Thymus (tissue), 11 donors: ENCODE results near the gene IFNE. TPM values are rescaled to one million over a fixed set of nuclear protein-coding genes. Genes with fewer than 3 reads are reported as not detected.

ENCODE experiments used
- DNase-seq, 9 donors: peaks; one replicate each; pipeline ENCODE4 v3.0.0-alpha.2; 2013; ENCODE audit warnings: low spot score in 9 of 9, low read depth in 6 of 9, missing footprints in 1 of 9
- H3K27ac ChIP-seq, 2 donors: one replicate each; pipeline ENCODE4 v1.5.1; 2013; ENCODE audit warnings: control low read depth in 1 of 2, low read depth in 1 of 2, low read length in 1 of 2, mild to moderate bottlenecking in 1 of 2, moderate library complexity in 1 of 2
- H3K27me3 ChIP-seq, 2 donors: one replicate each; pipeline ENCODE4 v1.5.1; 2013; ENCODE audit warnings: low read length in 1 of 2; ENCODE audit not compliant: control insufficient read depth in 2 of 2, insufficient read depth in 1 of 2
- H3K36me3 ChIP-seq, 2 donors: one replicate each; pipeline ENCODE4 v1.5.1; 2013; ENCODE audit warnings: low read length in 1 of 2, mild to moderate bottlenecking in 1 of 2, moderate library complexity in 1 of 2; ENCODE audit not compliant: control insufficient read depth in 2 of 2, insufficient read depth in 2 of 2
- H3K4me1 ChIP-seq, 2 donors: one replicate each; pipeline ENCODE4 v1.5.1; 2013; ENCODE audit warnings: low read length in 2 of 2; ENCODE audit not compliant: control insufficient read depth in 2 of 2, insufficient read depth in 2 of 2
- H3K4me3 ChIP-seq, 2 donors: one replicate each; pipeline ENCODE4 v1.5.1; 2013; ENCODE audit warnings: low read length in 2 of 2, control low read depth in 1 of 2, mild to moderate bottlenecking in 1 of 2
- H3K9me3 ChIP-seq, 2 donors: one replicate each; pipeline ENCODE4 v1.5.1; 2013; ENCODE audit warnings: low read length in 1 of 2, mild to moderate bottlenecking in 1 of 2; ENCODE audit not compliant: control insufficient read depth in 2 of 2, insufficient read depth in 1 of 2
- WGBS: extraction: QIAGEN DNeasy Blood & Tissue Kit; methylation state at CpG from one replicate; pipeline ENCODE4 v1.1.7; 2013; 5-methylcytosine and 5-hydroxymethylcytosine counted together
- polyA plus RNA-seq: library from polyadenylated mRNA; stranded (reverse); fragments of 200-250 nt; gene quantifications from one replicate; pipeline ENCODE4 v1.2.3, GENCODE V29; 2013
- total RNA-seq: library from RNA; stranded (reverse); fragments of 120-200 nt; gene quantifications from one replicate; pipeline ENCODE4 v1.2.4, GENCODE V29; 2013
- donor health status: healthy.

IFNE gene
- total and polyA plus RNA-seq, 2 donors, result 0.09 to 0.41 TPM

- WGBS, result 92% methylated on average over 2 of the region's 2 CpGs
- H3K9me3 ChIP-seq, result no peaks in the 10 kb centered on the region
- DNase-seq, result no peak
- no peaks in the 10 kb centered on the region for H3K27me3 ChIP-seq
- H3K36me3 ChIP-seq, result no peaks in the 10 kb centered on the region
- H3K4me1 ChIP-seq, result no peaks in the 10 kb centered on the region
- H3K27ac ChIP-seq, result no peak overlapping the region
- no peak overlapping the region for H3K4me3 ChIP-seq
These were observed 22.0 kb upstream of the IFNE start for GRCh38 chr9:21504113-21504512.

GRCh38 chr9:21502586-21502985, 20.5 kb upstream of the IFNE start:
- Histone ChIP-seq H3K27me3 (no peaks in the 10 kb centered on the region), H3K9me3 (no peaks in the 10 kb centered on the region), H3K4me1 (no peaks in the 10 kb centered on the region), H3K4me3 (no peak overlapping the region), H3K36me3 (no peaks in the 10 kb centered on the region), H3K27ac (no peak overlapping the region)
- 93% methylated on average over 1 of the region's 1 CpG for WGBS
- DNase-seq, result no peak

- Histone ChIP-seq H3K27ac (no peak overlapping the region), H3K36me3 (no peaks in the 10 kb centered on the region), H3K27me3 (no peaks in the 10 kb centered on the region), H3K4me1 (no peaks in the 10 kb centered on the region), H3K9me3 (no peaks in the 10 kb centered on the region), H3K4me3 (no peak overlapping the region)
- no peak for DNase-seq
- 97% methylated on average over 5 of the region's 5 CpGs for WGBS
These were observed 17.8 kb upstream of the IFNE start for GRCh38 chr9:21499912-21500311.

DNA sequence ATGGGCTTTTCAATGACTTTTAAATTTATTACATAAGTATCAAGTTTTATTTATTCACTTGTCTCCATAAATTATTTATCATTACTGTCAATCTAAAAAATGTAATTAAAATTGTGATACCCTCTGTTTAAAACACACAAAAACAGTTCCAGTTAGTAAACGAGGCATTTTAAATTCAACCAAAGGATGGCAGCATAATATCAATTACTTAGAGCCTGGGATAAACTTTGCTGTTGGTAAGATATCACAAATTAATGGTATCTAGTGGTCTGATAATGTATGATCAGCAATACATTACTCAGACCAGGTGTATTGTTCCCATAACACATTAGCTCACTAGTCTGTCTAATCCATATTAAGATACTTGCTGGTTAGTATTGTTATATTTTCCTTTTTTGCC, 9.6 kb upstream of the IFNE start:
- H3K4me3 ChIP-seq, result no peak overlapping the region
- no peak for DNase-seq
- no peaks in the 10 kb centered on the region for H3K4me1 ChIP-seq
- no peaks in the 10 kb centered on the region for H3K27me3 ChIP-seq
- no peak overlapping the region for H3K27ac ChIP-seq
- H3K9me3 ChIP-seq, result no peaks in the 10 kb centered on the region
- WGBS, result 78% methylated on average over 1 of the region's 1 CpG
- H3K36me3 ChIP-seq, result no peaks in the 10 kb centered on the region

- H3K9me3 ChIP-seq, result no peaks in the 10 kb centered on the region
- no peaks in the 10 kb centered on the region for H3K4me1 ChIP-seq
- H3K36me3 ChIP-seq, result no peaks in the 10 kb centered on the region
- H3K27ac ChIP-seq, result no peak overlapping the region
- WGBS, result 7% methylated on average over 1 of the region's 1 CpG
- H3K27me3 ChIP-seq, result no peaks in the 10 kb centered on the region
- H3K4me3 ChIP-seq, result no peak overlapping the region
- peak in 1 of 9 donors; percentile 20 for DNase-seq
These were observed 550 bp downstream of the IFNE start for GRCh38 chr9:21481470-21482056.

- Histone ChIP-seq H3K9me3 (no peaks in the 10 kb centered on the region), H3K27ac (no peak overlapping the region), H3K36me3 (no peaks in the 10 kb centered on the region), H3K4me3 (no peak overlapping the region), H3K27me3 (no peaks in the 10 kb centered on the region), H3K4me1 (no peaks in the 10 kb centered on the region)
- WGBS, result 92% methylated on average over 8 of the region's 8 CpGs
- DNase-seq, result no peak
These were observed 2.9 kb downstream of the IFNE start for GRCh38 chr9:21479152-21479702.

DNA sequence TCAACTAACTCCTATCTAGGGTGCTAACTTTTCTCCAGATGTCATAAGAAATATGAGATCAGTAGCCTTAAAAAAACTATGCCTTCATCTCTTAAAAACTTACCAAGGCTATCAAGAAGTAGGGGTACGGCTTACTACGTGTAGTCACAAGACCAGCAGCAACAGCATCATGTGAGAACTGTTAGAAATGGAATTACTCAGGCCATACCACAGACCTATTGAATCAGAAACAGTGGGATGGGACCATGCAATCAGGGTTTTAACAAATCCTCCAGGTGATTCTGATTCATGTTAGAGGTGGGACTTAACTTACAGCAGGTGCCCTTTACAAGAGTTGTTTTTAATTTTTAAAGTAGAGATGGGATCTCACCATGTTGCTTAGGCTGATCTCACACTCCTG, 4.6 kb downstream of the IFNE start:
- H3K4me3 ChIP-seq, result no peak overlapping the region
- H3K27me3 ChIP-seq, result no peaks in the 10 kb centered on the region
- no peak overlapping the region for H3K27ac ChIP-seq
- no peaks in the 10 kb centered on the region for H3K9me3 ChIP-seq
- WGBS, result 97% methylated on average over 2 of the region's 2 CpGs
- no peaks in the 10 kb centered on the region for H3K36me3 ChIP-seq
- H3K4me1 ChIP-seq, result no peaks in the 10 kb centered on the region
- no peak for DNase-seq

GRCh38 chr9:21473236-21473635, 8.9 kb downstream of the IFNE start:
- Histone ChIP-seq H3K27me3 (no peaks in the 10 kb centered on the region), H3K9me3 (no peaks in the 10 kb centered on the region), H3K4me1 (no peaks in the 10 kb centered on the region), H3K27ac (no peak overlapping the region), H3K4me3 (no peak overlapping the region), H3K36me3 (no peaks in the 10 kb centered on the region)
- WGBS, result 98% methylated on average over 3 of the region's 3 CpGs
- no peak for DNase-seq

- DNase-seq, result no peak
- no peak overlapping the region for H3K4me3 ChIP-seq
- H3K9me3 ChIP-seq, result no peaks in the 10 kb centered on the region
- H3K27me3 ChIP-seq, result no peaks in the 10 kb centered on the region
- H3K36me3 ChIP-seq, result no peaks in the 10 kb centered on the region
- 95% methylated on average over 5 of the region's 5 CpGs for WGBS
- H3K4me1 ChIP-seq, result no peaks in the 10 kb centered on the region
- no peak overlapping the region for H3K27ac ChIP-seq
These were observed 12.0 kb downstream of the IFNE start for GRCh38 chr9:21470126-21470525.
